HG03066 (cell line): ENCODE measurements around the gene LSM3.

ENCODE experiments used
- ATAC-seq: cut with Tn5 transposase; IDR thresholded peaks from one replicate; pipeline ENCODE4 v1.9.1; 2021; ENCODE audit warnings: low read depth; ENCODE audit not compliant: unreplicated experiment

The LSM3 gene

GRCh38 chr3:14178247-14179113 is at the start of gene LSM3, which contains the start of gene XPC:
Gene LSM3 (plus strand): TSS chr3:14178817. CDS start chr3:14178861, 44 bp downstream.
Gene XPC (minus strand): TSS chr3:14178601. CDS start chr3:14178568, 33 bp downstream.
- peak; percentile 89 for ATAC-seq

GRCh38 chr3:14129296-14129695 is 49.3 kb upstream of the LSM3 start:
- ATAC-seq, result no peak

- no peak for ATAC-seq
Observed at GRCh38 chr3:14130230-14130629, 48.4 kb upstream of the LSM3 start.

GRCh38 chr3:14130707-14131106 is 47.9 kb upstream of the LSM3 start:
- ATAC-seq, result no peak

GRCh38 chr3:14131134-14131533 is 47.5 kb upstream of the LSM3 start:
- no peak for ATAC-seq

- no peak for ATAC-seq
Observed at GRCh38 chr3:14132120-14132519, 46.5 kb upstream of the LSM3 start.

GRCh38 chr3:14132689-14133088 is 45.9 kb upstream of the LSM3 start:
- no peak for ATAC-seq

- no peak for ATAC-seq
Observed at GRCh38 chr3:14133188-14133800, 45.3 kb upstream of the LSM3 start.

GRCh38 chr3:14133876-14134275 is 44.7 kb upstream of the LSM3 start:
- ATAC-seq, result no peak

- no peak for ATAC-seq
Observed at GRCh38 chr3:14134291-14134690, 44.3 kb upstream of the LSM3 start.

GRCh38 chr3:14135581-14135980 is 43.0 kb upstream of the LSM3 start:
- ATAC-seq, result no peak

GRCh38 chr3:14137004-14137403 is 41.6 kb upstream of the LSM3 start:
- no peak for ATAC-seq

- no peak for ATAC-seq
Observed at GRCh38 chr3:14137445-14137844, 41.2 kb upstream of the LSM3 start.

- ATAC-seq, result no peak
Observed at GRCh38 chr3:14138109-14138877, 40.3 kb upstream of the LSM3 start.

GRCh38 chr3:14138878-14139655 is 39.5 kb upstream of the LSM3 start:
- no peak for ATAC-seq

GRCh38 chr3:14139771-14140170 is 38.8 kb upstream of the LSM3 start:
- ATAC-seq, result no peak

- ATAC-seq, result no peak
Observed at GRCh38 chr3:14140668-14141067, 37.9 kb upstream of the LSM3 start.

- no peak for ATAC-seq
Observed at GRCh38 chr3:14141144-14141543, 37.5 kb upstream of the LSM3 start.

GRCh38 chr3:14141602-14142341 is 36.8 kb upstream of the LSM3 start:
- no peak for ATAC-seq
